SK-N-SH (cell line): ENCODE data around the gene ZFC3H1.

ENCODE experiments used
- CTCF ChIP-seq: fragments of 200-600 bp; sonication (generic); IDR thresholded peaks from 2 replicates; pipeline ENCODE4 v1.6.1; 2017; ENCODE audit warnings: antibody characterized with exemption, mild to moderate bottlenecking, moderate library complexity
- EP300 ChIP-seq, 2 experiments: IDR thresholded peaks; 2 replicates each; pipeline versions ENCODE4 v1.4.0 to v1.6.1; 2012; ENCODE audit warnings: borderline replicate concordance in 1 of 2, low read depth in 1 of 2, low read length in 1 of 2
- EZH2phosphoT487 ChIP-seq: fragments of 200-600 bp; sonication (generic); IDR thresholded peaks from 2 replicates; pipeline ENCODE4 v1.6.1; 2017; ENCODE audit warnings: low read depth, mixed run types, mild to moderate bottlenecking, antibody characterized with exemption, moderate library complexity, borderline replicate concordance
- GABPA ChIP-seq: IDR thresholded peaks from 2 replicates; pipeline ENCODE4 v1.4.0; 2012; ENCODE audit warnings: low read depth, mild to moderate bottlenecking
- MAX ChIP-seq: IDR thresholded peaks from 2 replicates; pipeline ENCODE4 v1.4.0; 2012; ENCODE audit warnings: low read depth
- POLR2AphosphoS5 ChIP-seq: IDR thresholded peaks from 2 replicates; pipeline ENCODE4 v1.6.1; 2012; ENCODE audit warnings: low read depth, low read length
- RCOR1 ChIP-seq: fragments of 150-350 bp; IDR thresholded peaks from 2 replicates; pipeline ENCODE4 v1.6.1; 2017; ENCODE audit warnings: antibody characterized with exemption, low read length
- RFX5 ChIP-seq: IDR thresholded peaks from 2 replicates; pipeline ENCODE4 v1.6.1; 2012; ENCODE audit warnings: mild to moderate bottlenecking, improper control_type of control experiment, low read length
- TAF1 ChIP-seq: IDR thresholded peaks from 2 replicates; pipeline ENCODE4 v1.6.1; 2012; ENCODE audit warnings: low read depth, mild to moderate bottlenecking, low read length, moderate library complexity, borderline replicate concordance
- TEAD4 ChIP-seq: IDR thresholded peaks from 2 replicates; pipeline ENCODE4 v1.4.0; 2012; ENCODE audit warnings: mild to moderate bottlenecking, borderline replicate concordance; ENCODE audit not compliant: insufficient read depth
- TF ChIP-seq, protein P1 (sequence below): fragments of 150-350 bp; IDR thresholded peaks from 2 replicates; pipeline ENCODE4 v1.6.1; 2016; ENCODE audit warnings: mild to moderate bottlenecking, low read depth, low read length

GRCh38 chr12:71594214-71594948, 69.3 kb downstream of the ZFC3H1 start:
- TF ChIP-seq CTCF (no peak), GABPA (no peak), EP300 (IDR thresholded peaks at IDR 0.05; ENCODE audit: borderline replicate concordance in 1 of 2, low read depth in 1 of 2, low read length in 1 of 2) (no peak), MAX (no peak), TAF1 (no peak), TEAD4 (no peak), RCOR1 (no peak), EZH2phosphoT487 (no peak), POLR2AphosphoS5 (no peak), RFX5 (no peak)
- TF ChIP-seq, protein P1, sequence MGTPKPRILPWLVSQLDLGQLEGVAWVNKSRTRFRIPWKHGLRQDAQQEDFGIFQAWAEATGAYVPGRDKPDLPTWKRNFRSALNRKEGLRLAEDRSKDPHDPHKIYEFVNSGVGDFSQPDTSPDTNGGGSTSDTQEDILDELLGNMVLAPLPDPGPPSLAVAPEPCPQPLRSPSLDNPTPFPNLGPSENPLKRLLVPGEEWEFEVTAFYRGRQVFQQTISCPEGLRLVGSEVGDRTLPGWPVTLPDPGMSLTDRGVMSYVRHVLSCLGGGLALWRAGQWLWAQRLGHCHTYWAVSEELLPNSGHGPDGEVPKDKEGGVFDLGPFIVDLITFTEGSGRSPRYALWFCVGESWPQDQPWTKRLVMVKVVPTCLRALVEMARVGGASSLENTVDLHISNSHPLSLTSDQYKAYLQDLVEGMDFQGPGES: no peak
